WERI-Rb-1 (cell line): ENCODE results near the gene TSHR.
"Not testable (repeated sequence)": the region's sequence is repeated elsewhere in the genome, so short reads cannot be mapped to it uniquely, and the experiment has no call there.

ENCODE experiments used
- DNase-seq: peaks from one replicate; pipeline ENCODE4 v3.0.0-alpha.2; 2020
- H3K27ac ChIP-seq: fragments of 250-450 bp; sonication (Bioruptor Pico); 2 replicates; pipeline ENCODE4 v1.5.1; 2020; ENCODE audit warnings: mild to moderate bottlenecking, moderate library complexity
- H3K27me3 ChIP-seq: fragments of 250-450 bp; sonication (Bioruptor Pico); 2 replicates; pipeline ENCODE4 v1.5.1; 2021; ENCODE audit warnings: mild to moderate bottlenecking, low read depth, moderate library complexity; ENCODE audit not compliant: insufficient read depth, severe bottlenecking
- H3K36me3 ChIP-seq: fragments of 250-450 bp; sonication (Bioruptor Pico); 2 replicates; pipeline ENCODE4 v1.5.1; 2020; ENCODE audit warnings: mild to moderate bottlenecking, moderate library complexity
- H3K4me3 ChIP-seq: 2 replicates; pipeline ENCODE4 v1.5.1; 2011; ENCODE audit warnings: low read depth, mild to moderate bottlenecking, control low read depth, low read length
- H3K9me3 ChIP-seq: fragments of 250-450 bp; sonication (Bioruptor Pico); 2 replicates; pipeline ENCODE4 v1.5.1; 2021; ENCODE audit warnings: mild to moderate bottlenecking, moderate library complexity; ENCODE audit not compliant: severe bottlenecking
- TF ChIP-seq, protein P1 (sequence below): IDR thresholded peaks from 2 replicates; pipeline ENCODE4 v1.5.1; 2011; ENCODE audit warnings: low read depth, mild to moderate bottlenecking, control low read depth, inconsistent platforms, low read length

Gene TSHR

GRCh38 chr14:81023095-81023710 lies 67.8 kb downstream of the TSHR start:
- Histone ChIP-seq H3K36me3 (no peaks in the 10 kb centered on the region), H3K27me3 (no peaks in the 10 kb centered on the region), H3K9me3 (no peaks in the 10 kb centered on the region), H3K4me3 (no peak overlapping the region), H3K27ac (no peak overlapping the region)
- TF ChIP-seq, protein P1, sequence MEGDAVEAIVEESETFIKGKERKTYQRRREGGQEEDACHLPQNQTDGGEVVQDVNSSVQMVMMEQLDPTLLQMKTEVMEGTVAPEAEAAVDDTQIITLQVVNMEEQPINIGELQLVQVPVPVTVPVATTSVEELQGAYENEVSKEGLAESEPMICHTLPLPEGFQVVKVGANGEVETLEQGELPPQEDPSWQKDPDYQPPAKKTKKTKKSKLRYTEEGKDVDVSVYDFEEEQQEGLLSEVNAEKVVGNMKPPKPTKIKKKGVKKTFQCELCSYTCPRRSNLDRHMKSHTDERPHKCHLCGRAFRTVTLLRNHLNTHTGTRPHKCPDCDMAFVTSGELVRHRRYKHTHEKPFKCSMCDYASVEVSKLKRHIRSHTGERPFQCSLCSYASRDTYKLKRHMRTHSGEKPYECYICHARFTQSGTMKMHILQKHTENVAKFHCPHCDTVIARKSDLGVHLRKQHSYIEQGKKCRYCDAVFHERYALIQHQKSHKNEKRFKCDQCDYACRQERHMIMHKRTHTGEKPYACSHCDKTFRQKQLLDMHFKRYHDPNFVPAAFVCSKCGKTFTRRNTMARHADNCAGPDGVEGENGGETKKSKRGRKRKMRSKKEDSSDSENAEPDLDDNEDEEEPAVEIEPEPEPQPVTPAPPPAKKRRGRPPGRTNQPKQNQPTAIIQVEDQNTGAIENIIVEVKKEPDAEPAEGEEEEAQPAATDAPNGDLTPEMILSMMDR, result no peak
- no peak for DNase-seq

DNA sequence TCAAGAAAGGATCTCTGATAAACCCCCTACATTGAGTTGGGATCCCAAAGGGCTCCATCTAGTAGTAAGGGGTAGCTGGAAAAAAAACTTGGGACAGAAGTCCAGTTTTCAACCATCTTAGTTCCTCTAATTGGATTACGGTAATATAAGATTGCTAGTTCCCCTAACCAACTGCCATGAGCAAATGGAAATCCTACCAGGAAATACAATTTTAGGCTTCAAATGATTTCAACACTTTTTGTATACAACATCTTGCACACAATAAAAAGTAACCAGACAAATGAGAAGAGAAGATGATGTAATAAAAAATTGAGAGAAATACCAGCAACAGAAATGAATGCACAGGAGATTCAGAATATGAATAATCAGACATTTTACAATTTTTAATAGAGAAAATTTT lies 73.0 kb downstream of the TSHR start:
- Histone ChIP-seq H3K27me3 (no peaks in the 10 kb centered on the region), H3K9me3 (no peaks in the 10 kb centered on the region), H3K4me3 (no peak overlapping the region), H3K36me3 (no peaks in the 10 kb centered on the region), H3K27ac (no peak overlapping the region)
- no peak for DNase-seq
- TF ChIP-seq, protein P1, result no peak

DNA sequence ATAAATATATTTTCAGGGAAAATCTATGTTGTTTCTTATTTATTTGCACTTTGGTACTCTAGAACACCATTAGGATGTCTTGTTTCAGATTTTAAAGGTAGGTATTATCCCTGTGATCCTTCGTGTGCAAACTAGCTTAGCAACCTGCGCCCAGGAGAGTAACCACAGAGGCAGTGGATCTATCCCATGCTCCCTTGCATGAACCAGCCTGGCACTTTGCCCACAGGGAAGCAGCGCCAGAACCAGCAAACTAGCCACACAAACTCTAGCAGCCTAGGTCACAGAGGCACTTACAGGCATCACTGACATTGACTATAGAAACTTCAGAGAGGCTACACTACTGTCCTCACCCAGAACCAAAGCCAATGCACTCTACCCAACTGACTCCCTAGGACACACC lies 76.1 kb downstream of the TSHR start:
- Histone ChIP-seq H3K36me3 (no peaks in the 10 kb centered on the region), H3K27me3 (no peaks in the 10 kb centered on the region), H3K4me3 (no peak overlapping the region), H3K27ac (no peak overlapping the region), H3K9me3 (no peaks in the 10 kb centered on the region)
- DNase-seq, result no peak
- TF ChIP-seq, protein P1, result no peak

GRCh38 chr14:81033698-81034240 lies 78.3 kb downstream of the TSHR start:
- no peak for DNase-seq
- Histone ChIP-seq H3K27me3 (no peaks in the 10 kb centered on the region), H3K4me3 (no peak overlapping the region), H3K36me3 (no peaks in the 10 kb centered on the region), H3K27ac (no peak overlapping the region), H3K9me3 (no peaks in the 10 kb centered on the region)
- TF ChIP-seq, protein P1, result no peak

GRCh38 chr14:81042438-81042837 lies 87.0 kb downstream of the TSHR start:
- H3K9me3 ChIP-seq, result no peaks in the 10 kb centered on the region
- H3K27ac ChIP-seq, result no peak overlapping the region
- H3K36me3 ChIP-seq, result no peaks in the 10 kb centered on the region
- no peak overlapping the region for H3K4me3 ChIP-seq
- TF ChIP-seq, protein P1, result no peak
- DNase-seq, result no peak
- no peaks in the 10 kb centered on the region for H3K27me3 ChIP-seq

DNA sequence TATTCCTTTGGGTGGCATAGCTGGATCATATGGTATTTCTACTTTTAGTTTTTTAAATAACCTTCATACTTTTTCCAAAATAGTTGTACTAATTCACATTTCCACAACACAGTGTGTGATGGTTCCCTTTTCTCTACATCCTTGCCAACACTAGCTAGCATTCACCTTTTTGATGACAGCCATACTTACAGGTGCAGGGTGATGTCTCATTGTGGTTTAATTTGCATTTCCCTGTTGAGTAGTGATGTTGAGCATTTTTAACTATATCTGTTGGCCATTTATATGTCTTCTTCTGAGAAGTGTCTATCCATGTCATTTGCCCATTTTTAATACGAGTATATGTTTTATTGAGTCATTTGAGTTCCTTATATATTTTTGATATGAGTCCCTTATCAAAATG lies 96.1 kb downstream of the TSHR start:
- H3K27me3 ChIP-seq, result no peaks in the 10 kb centered on the region
- DNase-seq, result no peak
- no peak overlapping the region for H3K27ac ChIP-seq
- no peaks in the 10 kb centered on the region for H3K9me3 ChIP-seq
- no peaks in the 10 kb centered on the region for H3K36me3 ChIP-seq
- H3K4me3 ChIP-seq, result no peak overlapping the region
- TF ChIP-seq, protein P1, result no peak

- H3K27me3 ChIP-seq, DNase-seq, H3K36me3 ChIP-seq, H3K4me3 ChIP-seq, H3K9me3 ChIP-seq, H3K27ac ChIP-seq: not testable (repeated sequence)
Measured at GRCh38 chr14:81054057-81054456, 98.6 kb downstream of the TSHR start.
